ENCODE data around the gene MALRD1. TPM values are rescaled to one million over a fixed set of nuclear protein-coding genes. Genes with fewer than 3 reads are reported as not detected.

MALRD1 gene
- total and polyA plus RNA-seq, 2 donors from 2014 or later: 2.0 to 2.4 TPM

DNA sequence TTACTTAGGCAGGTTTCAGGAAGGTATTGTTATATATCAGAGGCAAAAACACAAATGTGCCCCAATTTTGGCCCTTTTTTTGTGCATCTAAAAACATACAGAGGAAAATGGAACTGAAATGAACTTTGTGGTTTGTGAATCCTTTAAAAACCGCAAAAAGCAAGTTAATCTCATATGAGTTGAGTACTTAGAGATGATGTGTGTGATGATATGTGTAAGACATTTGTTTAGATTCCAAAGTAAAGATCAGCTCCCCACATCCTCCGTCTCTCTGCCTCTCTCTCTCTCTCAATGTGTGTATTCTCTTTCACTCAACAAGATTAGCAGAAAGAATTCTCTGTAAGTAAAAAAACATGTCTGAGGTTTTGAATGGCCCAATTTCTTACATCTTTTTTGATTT, 201.9 kb downstream of the MALRD1 start:
- Histone ChIP-seq H3K27ac (ENCODE audit: low read depth in 2 of 2, low read length in 2 of 2) (no peak overlapping the region), H3K36me3 (ENCODE audit: control insufficient read depth in 2 of 3, insufficient read depth in 3 of 3, low read length in 3 of 3) (no peaks in the 10 kb centered on the region), H3K9ac (ENCODE audit: low read length in 3 of 3) (no peak overlapping the region), H3K9me3 (ENCODE audit: control insufficient read depth in 2 of 3, insufficient read depth in 1 of 3, low read length in 3 of 3) (no peaks in the 10 kb centered on the region), H3K4me1 (ENCODE audit: control insufficient read depth in 2 of 3, insufficient read depth in 2 of 3, low read depth in 1 of 3, low read length in 3 of 3) (no peaks in the 10 kb centered on the region), H3K4me3 (ENCODE audit: low read length in 3 of 3) (no peak overlapping the region), H3K27me3 (ENCODE audit: control insufficient read depth, insufficient read depth, low read length) (no peaks in the 10 kb centered on the region)
- TF ChIP-seq, protein P1, sequence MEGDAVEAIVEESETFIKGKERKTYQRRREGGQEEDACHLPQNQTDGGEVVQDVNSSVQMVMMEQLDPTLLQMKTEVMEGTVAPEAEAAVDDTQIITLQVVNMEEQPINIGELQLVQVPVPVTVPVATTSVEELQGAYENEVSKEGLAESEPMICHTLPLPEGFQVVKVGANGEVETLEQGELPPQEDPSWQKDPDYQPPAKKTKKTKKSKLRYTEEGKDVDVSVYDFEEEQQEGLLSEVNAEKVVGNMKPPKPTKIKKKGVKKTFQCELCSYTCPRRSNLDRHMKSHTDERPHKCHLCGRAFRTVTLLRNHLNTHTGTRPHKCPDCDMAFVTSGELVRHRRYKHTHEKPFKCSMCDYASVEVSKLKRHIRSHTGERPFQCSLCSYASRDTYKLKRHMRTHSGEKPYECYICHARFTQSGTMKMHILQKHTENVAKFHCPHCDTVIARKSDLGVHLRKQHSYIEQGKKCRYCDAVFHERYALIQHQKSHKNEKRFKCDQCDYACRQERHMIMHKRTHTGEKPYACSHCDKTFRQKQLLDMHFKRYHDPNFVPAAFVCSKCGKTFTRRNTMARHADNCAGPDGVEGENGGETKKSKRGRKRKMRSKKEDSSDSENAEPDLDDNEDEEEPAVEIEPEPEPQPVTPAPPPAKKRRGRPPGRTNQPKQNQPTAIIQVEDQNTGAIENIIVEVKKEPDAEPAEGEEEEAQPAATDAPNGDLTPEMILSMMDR (IDR thresholded peaks at IDR 0.05; ENCODE audit: borderline replicate concordance, extremely low read depth, insufficient read depth): no peak
- no peak for DNase-seq
- intact Hi-C loops (cut with DNase I): no loop called here
- no peak for FAIRE-seq

DNA sequence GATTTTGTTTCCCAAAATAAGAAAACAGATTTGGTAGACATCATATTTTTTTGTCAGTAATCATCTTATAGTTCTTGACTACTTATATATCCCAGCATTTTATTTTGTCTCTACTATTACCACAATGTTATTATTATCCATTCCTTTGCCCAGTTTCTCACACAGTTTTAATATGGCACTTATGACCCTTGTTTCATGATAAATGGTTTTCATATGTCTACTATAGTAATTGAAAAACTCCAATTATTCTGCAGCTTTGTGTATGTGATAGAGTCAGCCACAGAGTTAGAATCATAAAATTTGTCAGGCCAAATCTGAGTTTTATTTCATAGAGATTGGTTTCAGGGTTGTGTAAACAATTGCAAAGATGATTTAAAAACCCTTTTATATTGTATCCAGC, 203.9 kb downstream of the MALRD1 start:
- Histone ChIP-seq H3K9ac (ENCODE audit: low read length in 3 of 3) (no peak overlapping the region), H3K4me3 (ENCODE audit: low read length in 3 of 3) (no peak overlapping the region), H3K36me3 (ENCODE audit: control insufficient read depth in 2 of 3, insufficient read depth in 3 of 3, low read length in 3 of 3) (no peaks in the 10 kb centered on the region), H3K27me3 (ENCODE audit: control insufficient read depth, insufficient read depth, low read length) (no peaks in the 10 kb centered on the region), H3K4me1 (ENCODE audit: control insufficient read depth in 2 of 3, insufficient read depth in 2 of 3, low read depth in 1 of 3, low read length in 3 of 3) (no peaks in the 10 kb centered on the region), H3K27ac (ENCODE audit: low read depth in 2 of 2, low read length in 2 of 2) (no peak overlapping the region), H3K9me3 (ENCODE audit: control insufficient read depth in 2 of 3, insufficient read depth in 1 of 3, low read length in 3 of 3) (no peaks in the 10 kb centered on the region)
- DNase-seq (peak in 2 of 5 donors; percentile 35 to 60), FAIRE-seq (no peak)
- TF ChIP-seq, protein P1 (IDR thresholded peaks at IDR 0.05; ENCODE audit: borderline replicate concordance, extremely low read depth, insufficient read depth): no peak
- intact Hi-C loops (cut with DNase I): no loop called here

GRCh38 chr10:19256331-19256730, 207.7 kb downstream of the MALRD1 start:
- H3K4me1 ChIP-seq (ENCODE audit: control insufficient read depth in 2 of 3, insufficient read depth in 2 of 3, low read depth in 1 of 3, low read length in 3 of 3): no peaks in the 10 kb centered on the region
- TF ChIP-seq, protein P1 (IDR thresholded peaks at IDR 0.05; ENCODE audit: borderline replicate concordance, extremely low read depth, insufficient read depth): no peak
- DNase-seq: no peak
- no peaks in the 10 kb centered on the region for H3K9me3 ChIP-seq (ENCODE audit: control insufficient read depth in 2 of 3, insufficient read depth in 1 of 3, low read length in 3 of 3)
- no peak for FAIRE-seq
- no peak overlapping the region for H3K4me3 ChIP-seq (ENCODE audit: low read length in 3 of 3)
- intact Hi-C loops (cut with DNase I): no loop called here
- no peak overlapping the region for H3K9ac ChIP-seq (ENCODE audit: low read length in 3 of 3)
- no peaks in the 10 kb centered on the region for H3K36me3 ChIP-seq (ENCODE audit: control insufficient read depth in 2 of 3, insufficient read depth in 3 of 3, low read length in 3 of 3)
- no peak overlapping the region for H3K27ac ChIP-seq (ENCODE audit: low read depth in 2 of 2, low read length in 2 of 2)
- H3K27me3 ChIP-seq (ENCODE audit: control insufficient read depth, insufficient read depth, low read length): no peaks in the 10 kb centered on the region

DNA sequence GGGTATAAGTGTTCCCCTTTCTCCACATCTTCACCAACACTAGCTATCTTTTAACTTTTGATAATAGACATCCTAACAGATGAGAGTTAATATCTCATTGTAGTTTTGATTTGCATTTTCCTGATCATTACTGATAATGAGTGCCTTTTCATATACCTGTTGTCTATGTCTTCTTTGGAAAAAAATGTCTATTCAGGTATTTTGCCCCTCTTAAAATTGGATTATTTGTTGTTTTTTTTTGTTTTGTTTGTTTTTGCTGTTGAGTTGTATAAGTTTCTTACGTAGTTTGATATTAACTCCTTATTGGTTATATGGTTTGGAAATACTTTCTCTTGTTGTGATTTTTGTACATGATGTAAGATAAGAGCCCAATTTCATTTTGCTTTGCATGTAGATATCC, 214.7 kb downstream of the MALRD1 start:
- Histone ChIP-seq H3K27ac (ENCODE audit: low read depth in 2 of 2, low read length in 2 of 2) (no peak overlapping the region), H3K36me3 (ENCODE audit: control insufficient read depth in 2 of 3, insufficient read depth in 3 of 3, low read length in 3 of 3) (no peaks in the 10 kb centered on the region), H3K9ac (ENCODE audit: low read length in 3 of 3) (no peak overlapping the region), H3K9me3 (ENCODE audit: control insufficient read depth in 2 of 3, insufficient read depth in 1 of 3, low read length in 3 of 3) (no peaks in the 10 kb centered on the region), H3K27me3 (ENCODE audit: control insufficient read depth, insufficient read depth, low read length) (no peaks in the 10 kb centered on the region), H3K4me3 (ENCODE audit: low read length in 3 of 3) (no peak overlapping the region), H3K4me1 (ENCODE audit: control insufficient read depth in 2 of 3, insufficient read depth in 2 of 3, low read depth in 1 of 3, low read length in 3 of 3) (no peaks in the 10 kb centered on the region)
- intact Hi-C loops (cut with DNase I): no loop called here
- DNase-seq (no peak), FAIRE-seq (no peak)
- TF ChIP-seq, protein P1 (IDR thresholded peaks at IDR 0.05; ENCODE audit: borderline replicate concordance, extremely low read depth, insufficient read depth): no peak

Measured in kidney (tissue), 14 donors.